Measurements from ENCODE around the gene ZNF135. TPM values are rescaled to one million over a fixed set of nuclear protein-coding genes. Genes with fewer than 3 reads are reported as not detected.
A peak's percentile ranks its signal among the peaks of the same experiment; 100 is the strongest.

The ZNF135 gene
- total RNA-seq, 1 donor from 2014 or later = not detected

- DNase-seq = no peak
- Mint-ChIP-seq H3K36me3 (ENCODE audit: low read depth) (peaks cover 2% of the 10 kb centered on the region), H3K4me3 (peak overlapping the region; percentile 16), H3K4me1 (no peaks in the 10 kb centered on the region), H3K27me3 (no peaks in the 10 kb centered on the region), H3K27ac (no peak overlapping the region), H3K9me3 (peaks cover 19% of the 10 kb centered on the region)
- intact Hi-C loops (cut with micrococcal nuclease) = no loop called here
Observed at GRCh38 chr19:58058467-58058866, 615 bp upstream of the ZNF135 start.

GRCh38 chr19:58059671-58060078 lies 593 bp downstream of the ZNF135 start:
- no peak for DNase-seq
- no peaks in the 10 kb centered on the region for H3K4me1 Mint-ChIP-seq
- H3K9me3 Mint-ChIP-seq = peaks cover 19% of the 10 kb centered on the region
- no peak overlapping the region for H3K27ac Mint-ChIP-seq
- intact Hi-C loops (cut with micrococcal nuclease) = no loop called here
- H3K4me3 Mint-ChIP-seq = no peak overlapping the region
- H3K36me3 Mint-ChIP-seq (ENCODE audit: low read depth) = peaks cover 2% of the 10 kb centered on the region
- H3K27me3 Mint-ChIP-seq = no peaks in the 10 kb centered on the region

GRCh38 chr19:58060231-58060630 lies 1.1 kb downstream of the ZNF135 start:
- Mint-ChIP-seq H3K27me3 (no peaks in the 10 kb centered on the region), H3K36me3 (ENCODE audit: low read depth) (peaks cover 2% of the 10 kb centered on the region), H3K4me3 (no peak overlapping the region), H3K9me3 (peaks cover 18% of the 10 kb centered on the region), H3K4me1 (no peaks in the 10 kb centered on the region), H3K27ac (no peak overlapping the region)
- DNase-seq = no peak
- intact Hi-C loops (cut with micrococcal nuclease) = no loop called here

- Mint-ChIP-seq H3K36me3 (ENCODE audit: low read depth) (peaks cover 5% of the 10 kb centered on the region), H3K9me3 (peaks cover 21% of the 10 kb centered on the region), H3K4me1 (no peaks in the 10 kb centered on the region), H3K27me3 (no peaks in the 10 kb centered on the region), H3K27ac (no peak overlapping the region), H3K4me3 (no peak overlapping the region)
- intact Hi-C loops (cut with micrococcal nuclease) = no loop called here
- DNase-seq = no peak
Observed at GRCh38 chr19:58063712-58064111, 4.6 kb downstream of the ZNF135 start.

GRCh38 chr19:58067240-58067912 lies 8.3 kb downstream of the ZNF135 start:
- Mint-ChIP-seq H3K27ac (no peak overlapping the region), H3K4me1 (no peaks in the 10 kb centered on the region), H3K9me3 (peaks cover 23% of the 10 kb centered on the region), H3K27me3 (no peaks in the 10 kb centered on the region), H3K36me3 (ENCODE audit: low read depth) (peaks cover 3% of the 10 kb centered on the region), H3K4me3 (no peak overlapping the region)
- DNase-seq = no peak
- intact Hi-C loops (cut with micrococcal nuclease) = no loop called here

GRCh38 chr19:58079792-58080191 lies 20.7 kb downstream of the ZNF135 start:
- Mint-ChIP-seq H3K27ac (no peak overlapping the region), H3K9me3 (peaks cover 22% of the 10 kb centered on the region), H3K4me1 (no peaks in the 10 kb centered on the region), H3K4me3 (no peak overlapping the region), H3K27me3 (no peaks in the 10 kb centered on the region), H3K36me3 (ENCODE audit: low read depth) (peaks cover 3% of the 10 kb centered on the region)
- DNase-seq = no peak
- intact Hi-C loops (cut with micrococcal nuclease) = no loop called here

- Mint-ChIP-seq H3K27ac (no peak overlapping the region), H3K4me1 (no peaks in the 10 kb centered on the region), H3K4me3 (no peak overlapping the region), H3K9me3 (peaks cover 16% of the 10 kb centered on the region), H3K27me3 (no peaks in the 10 kb centered on the region), H3K36me3 (ENCODE audit: low read depth) (peaks cover 5% of the 10 kb centered on the region)
- DNase-seq = no peak
- intact Hi-C loops (cut with micrococcal nuclease) = no loop called here
Observed at GRCh38 chr19:58083021-58083420, 23.9 kb downstream of the ZNF135 start.

GRCh38 chr19:58084596-58085347 lies 25.7 kb downstream of the ZNF135 start:
- peaks cover 16% of the 10 kb centered on the region for H3K9me3 Mint-ChIP-seq
- DNase-seq = no peak
- H3K27ac Mint-ChIP-seq = no peak overlapping the region
- no peaks in the 10 kb centered on the region for H3K4me1 Mint-ChIP-seq
- intact Hi-C loops (cut with micrococcal nuclease) = no loop called here
- H3K4me3 Mint-ChIP-seq = no peak overlapping the region
- H3K36me3 Mint-ChIP-seq (ENCODE audit: low read depth) = peaks cover 7% of the 10 kb centered on the region
- H3K27me3 Mint-ChIP-seq = no peaks in the 10 kb centered on the region

GRCh38 chr19:58085348-58085875 lies 26.3 kb downstream of the ZNF135 start:
- Mint-ChIP-seq H3K27me3 (no peaks in the 10 kb centered on the region), H3K4me1 (no peaks in the 10 kb centered on the region), H3K36me3 (ENCODE audit: low read depth) (peaks cover 7% of the 10 kb centered on the region), H3K27ac (no peak overlapping the region), H3K9me3 (peaks cover 11% of the 10 kb centered on the region), H3K4me3 (no peak overlapping the region)
- intact Hi-C loops (cut with micrococcal nuclease) = no loop called here
- no peak for DNase-seq

GRCh38 chr19:58086825-58087710 lies 28.0 kb downstream of the ZNF135 start:
- no peak for DNase-seq
- Mint-ChIP-seq H3K9me3 (peaks cover 8% of the 10 kb centered on the region), H3K36me3 (ENCODE audit: low read depth) (peaks cover 10% of the 10 kb centered on the region), H3K27me3 (no peaks in the 10 kb centered on the region), H3K4me3 (no peak overlapping the region), H3K4me1 (no peaks in the 10 kb centered on the region), H3K27ac (no peak overlapping the region)
- intact Hi-C loops (cut with micrococcal nuclease) = no loop called here

- Mint-ChIP-seq H3K36me3 (ENCODE audit: low read depth) (peaks cover 10% of the 10 kb centered on the region), H3K4me3 (no peak overlapping the region)
Observed at GRCh38 chr19:58088521-58089052, 29.5 kb downstream of the ZNF135 start.

GRCh38 chr19:58089846-58090245 lies 30.8 kb downstream of the ZNF135 start:
- no peaks in the 10 kb centered on the region for H3K4me1 Mint-ChIP-seq

More at GRCh38 chr19:58088521-58089052, 29.5 kb downstream of the ZNF135 start:
- no peak for DNase-seq
- Mint-ChIP-seq H3K27ac (no peak overlapping the region), H3K4me1 (no peaks in the 10 kb centered on the region), H3K9me3 (peaks cover 11% of the 10 kb centered on the region), H3K27me3 (no peaks in the 10 kb centered on the region)
- intact Hi-C loops (cut with micrococcal nuclease) = no loop called here

GRCh38 chr19:58091251-58091995 lies 32.3 kb downstream of the ZNF135 start:
- H3K4me3 Mint-ChIP-seq = no peak overlapping the region
- H3K4me1 Mint-ChIP-seq = no peaks in the 10 kb centered on the region
- H3K36me3 Mint-ChIP-seq (ENCODE audit: low read depth) = peaks cover 8% of the 10 kb centered on the region
- H3K9me3 Mint-ChIP-seq = peaks cover 8% of the 10 kb centered on the region
- no peak for DNase-seq
- no peaks in the 10 kb centered on the region for H3K27me3 Mint-ChIP-seq
- no peak overlapping the region for H3K27ac Mint-ChIP-seq
- intact Hi-C loops (cut with micrococcal nuclease) = no loop called here

More at GRCh38 chr19:58089846-58090245, 30.8 kb downstream of the ZNF135 start:
- H3K36me3 Mint-ChIP-seq (ENCODE audit: low read depth) = peaks cover 7% of the 10 kb centered on the region
- no peak for DNase-seq
- H3K4me3 Mint-ChIP-seq = no peak overlapping the region
- no peak overlapping the region for H3K27ac Mint-ChIP-seq
- peaks cover 8% of the 10 kb centered on the region for H3K9me3 Mint-ChIP-seq
- H3K27me3 Mint-ChIP-seq = no peaks in the 10 kb centered on the region
- intact Hi-C loops (cut with micrococcal nuclease) = no loop called here

Measured in activated CD4-positive, alpha-beta T cell treated with anti-CD3 and anti-CD28 coated beads, Interleukin-2, amount 10 ng/mL, durations not matched to agents 24 days and 14 days (primary cell).